Measurements from ENCODE around the gene THBS1.

The THBS1 gene

DNA sequence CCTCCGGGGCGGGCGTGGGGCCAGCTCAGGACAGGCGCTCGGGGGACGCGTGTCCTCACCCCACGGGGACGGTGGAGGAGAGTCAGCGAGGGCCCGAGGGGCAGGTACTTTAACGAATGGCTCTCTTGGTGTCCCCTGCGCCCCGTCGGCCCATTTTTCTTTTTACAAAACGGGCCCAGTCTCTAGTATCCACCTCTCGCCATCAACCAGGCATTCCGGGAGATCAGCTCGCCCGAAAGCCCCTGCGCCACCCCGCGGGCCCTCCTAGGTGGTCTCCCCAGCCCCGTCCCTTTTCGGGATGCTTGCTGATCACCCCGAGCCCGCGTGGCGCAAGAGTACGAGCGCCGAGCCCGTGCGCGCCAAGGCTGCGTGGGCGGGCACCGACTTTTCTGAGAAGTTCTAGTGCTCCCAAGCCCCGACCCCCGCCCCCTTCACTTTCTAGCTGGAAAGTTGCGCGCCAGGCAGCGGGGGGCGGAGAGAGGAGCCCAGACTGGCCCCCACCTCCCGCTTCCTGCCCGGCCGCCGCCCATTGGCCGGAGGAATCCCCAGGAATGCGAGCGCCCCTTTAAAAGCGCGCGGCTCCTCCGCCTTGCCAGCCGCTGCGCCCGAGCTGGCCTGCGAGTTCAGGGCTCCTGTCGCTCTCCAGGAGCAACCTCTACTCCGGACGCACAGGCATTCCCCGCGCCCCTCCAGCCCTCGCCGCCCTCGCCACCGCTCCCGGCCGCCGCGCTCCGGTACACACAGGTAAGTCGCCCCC is at the start of gene THBS1:
Gene THBS1, plus strand, starts transcription at position 595 of the 757 bp plus-strand sequence. CDS start 779 bp downstream, outside the sequence.
- no peak for DNase-seq

DNA sequence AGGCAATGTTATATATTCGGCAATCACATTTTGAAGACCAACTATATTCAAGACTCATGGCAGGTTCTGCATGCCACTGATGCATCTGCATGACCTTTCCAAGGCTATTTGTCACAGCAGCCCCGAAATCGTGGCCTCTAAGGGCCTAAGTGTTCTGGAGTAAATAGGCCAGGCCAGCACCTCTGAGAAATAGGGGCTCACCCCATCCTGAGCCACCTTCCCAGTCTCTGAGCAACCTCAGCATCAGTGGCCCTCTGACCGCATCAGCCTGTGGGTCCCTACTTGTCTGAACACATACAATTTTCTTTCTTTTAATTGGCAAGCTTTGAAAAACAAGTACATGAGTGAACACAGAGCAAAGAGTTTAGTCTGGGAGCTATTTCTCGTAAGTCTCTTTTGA is 45.9 kb upstream of the THBS1 start:
- DNase-seq = no peak

DNA sequence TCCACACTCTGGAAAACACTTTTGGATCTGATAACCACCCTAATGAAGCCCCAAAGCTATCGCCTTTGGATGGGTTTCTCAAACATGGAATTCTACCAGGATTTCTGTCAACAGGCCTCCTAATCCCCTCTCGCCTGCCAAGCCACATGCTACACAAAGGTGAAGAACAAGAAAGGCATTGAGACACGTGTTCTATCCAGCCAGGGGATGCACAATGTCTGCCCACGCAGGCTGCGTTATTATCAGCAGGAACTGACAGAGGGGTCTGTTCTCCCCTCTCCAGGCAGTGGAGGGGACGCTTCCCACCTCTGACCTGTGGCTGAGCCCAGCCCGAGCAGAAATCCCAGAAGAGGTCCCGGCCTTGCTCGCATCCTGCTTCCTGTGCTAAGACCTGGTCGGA is 45.4 kb upstream of the THBS1 start:
- DNase-seq = no peak

DNA sequence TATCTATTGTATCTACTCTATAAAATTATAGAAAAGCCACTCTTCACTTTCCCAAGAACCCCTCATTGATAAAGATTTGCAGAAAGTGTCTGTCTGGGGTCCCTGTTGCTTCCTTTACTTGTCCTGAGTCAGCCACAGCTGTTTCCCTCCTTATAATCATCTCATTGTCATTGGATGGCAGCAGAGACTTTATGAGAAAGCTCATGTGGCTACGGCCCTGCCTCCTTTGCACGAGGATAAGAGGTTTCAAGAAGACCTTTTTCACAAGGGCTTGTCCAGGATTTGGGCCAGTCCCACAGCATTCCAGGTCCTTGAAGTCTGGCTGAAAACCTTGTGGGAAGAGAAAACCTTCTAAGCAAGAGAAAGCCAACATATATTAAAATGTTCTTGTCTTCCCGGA is 41.9 kb upstream of the THBS1 start:
- no peak for DNase-seq

DNA sequence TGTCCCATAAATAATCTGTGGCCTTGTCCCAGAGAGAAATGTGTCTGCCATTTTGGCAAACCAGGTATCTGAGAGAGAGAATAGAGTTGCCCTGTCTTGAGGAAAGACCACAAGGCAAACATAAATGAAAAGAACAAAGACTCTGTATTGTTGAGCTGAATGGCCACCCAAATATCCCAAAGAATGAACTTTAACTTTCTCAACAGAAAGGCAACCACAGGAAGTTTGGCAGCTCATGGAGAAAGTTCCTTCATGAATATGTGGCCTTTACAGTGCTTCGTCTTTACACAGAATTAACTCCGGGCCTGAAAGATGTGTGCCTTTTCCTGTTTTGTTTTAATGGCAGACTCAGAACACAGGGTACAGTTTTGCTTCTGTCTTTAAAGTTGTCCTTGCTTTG is 41.4 kb upstream of the THBS1 start:
- no peak for DNase-seq

DNA sequence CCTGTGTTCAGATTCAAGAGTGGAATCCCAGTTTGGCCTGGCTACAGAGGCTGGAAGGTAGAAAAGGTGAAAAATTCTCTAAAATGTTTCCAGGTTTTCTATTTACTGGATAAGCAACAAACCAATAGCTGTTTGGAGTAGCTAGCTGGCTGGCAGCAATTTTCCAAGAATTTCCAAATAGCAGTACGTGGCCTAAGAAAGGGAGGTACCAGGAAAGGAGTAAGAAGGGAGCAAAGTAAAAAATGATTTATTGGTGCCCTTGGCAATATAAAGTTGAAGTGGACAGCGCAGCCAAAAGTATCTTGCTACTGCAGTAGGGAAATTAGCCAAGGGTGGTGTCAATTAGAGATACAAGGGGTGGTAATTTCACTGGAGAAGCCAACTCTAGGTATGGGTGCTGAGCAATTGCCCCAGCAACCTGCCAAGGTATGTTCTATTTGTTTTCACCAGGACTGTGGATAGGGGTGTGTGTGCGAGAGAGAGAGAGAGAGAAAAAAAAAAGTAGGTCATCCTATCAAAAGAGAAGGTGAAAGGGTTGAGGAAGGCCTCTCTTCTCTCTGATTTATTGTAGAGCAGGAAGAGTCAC is 40.8 kb upstream of the THBS1 start:
- DNase-seq = no peak

DNA sequence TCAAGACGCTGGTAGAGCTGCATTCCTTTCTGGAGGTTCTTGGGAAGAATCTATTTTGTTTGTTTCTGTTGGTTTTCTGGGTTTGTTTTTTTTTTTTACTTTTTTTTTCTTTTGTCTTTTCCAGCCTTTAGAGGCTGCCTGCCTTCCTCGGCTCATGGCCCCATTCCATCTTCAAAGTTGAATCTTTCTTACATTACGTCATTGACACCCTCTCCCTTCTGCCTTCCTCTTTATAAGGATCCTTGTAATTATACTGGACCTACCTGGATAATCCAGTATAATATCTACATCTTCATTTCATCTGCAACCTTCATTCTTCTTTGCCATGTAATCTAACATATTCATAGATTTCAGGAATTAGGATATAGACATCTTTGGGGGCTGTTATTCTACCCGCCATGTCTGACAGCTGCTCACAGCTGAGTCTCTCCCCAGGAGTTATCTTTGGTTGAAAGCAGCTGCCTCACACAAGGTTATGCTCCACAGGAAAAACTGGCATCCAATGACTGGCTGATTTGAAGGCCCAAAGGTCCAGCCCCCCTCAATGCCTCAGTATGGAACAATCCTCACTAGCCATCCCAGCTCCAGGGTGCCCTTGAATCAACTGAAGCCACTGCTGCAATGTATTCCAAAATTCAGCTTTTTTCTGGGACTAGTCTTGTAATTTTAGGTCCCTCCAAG is 38.4 kb upstream of the THBS1 start:
- no peak for DNase-seq

DNA sequence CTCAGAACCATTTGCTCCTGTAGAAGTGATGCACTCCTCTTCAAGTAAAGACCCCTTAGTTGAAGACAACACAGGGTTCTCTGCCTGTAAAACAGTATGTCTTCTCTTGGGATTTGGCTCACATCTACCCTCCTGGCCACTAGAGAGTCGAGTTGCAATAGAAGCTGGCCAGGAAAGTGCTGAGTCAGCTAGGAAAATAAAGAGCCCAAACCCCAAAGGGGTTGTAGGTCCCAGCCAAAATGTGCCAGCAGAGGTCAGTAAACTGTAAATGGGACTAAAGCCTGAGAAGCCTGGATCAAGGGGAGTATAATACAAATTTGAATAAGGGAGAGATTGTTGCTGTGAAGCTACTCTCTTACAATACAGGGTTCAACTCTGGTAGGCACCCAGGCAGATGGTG is 37.2 kb upstream of the THBS1 start:
- DNase-seq = no peak

DNA sequence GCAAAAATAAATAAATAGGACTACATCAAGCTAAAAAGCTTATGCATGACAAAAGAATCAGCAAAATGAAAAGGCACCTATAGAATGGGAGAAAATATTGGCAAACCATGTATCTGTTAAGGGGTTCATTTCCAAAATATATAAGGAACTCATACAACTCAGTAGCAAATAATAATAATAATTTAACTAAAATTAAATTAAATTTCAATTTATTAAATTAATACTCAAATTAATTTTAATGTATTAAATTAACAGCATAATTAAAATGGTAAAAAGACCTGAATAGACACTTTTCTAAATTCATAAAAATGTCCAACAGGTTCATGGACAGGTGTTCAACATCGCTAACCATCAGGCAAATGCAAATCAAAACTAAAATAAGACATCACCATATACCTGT is 34.0 kb upstream of the THBS1 start:
- DNase-seq = no peak

DNA sequence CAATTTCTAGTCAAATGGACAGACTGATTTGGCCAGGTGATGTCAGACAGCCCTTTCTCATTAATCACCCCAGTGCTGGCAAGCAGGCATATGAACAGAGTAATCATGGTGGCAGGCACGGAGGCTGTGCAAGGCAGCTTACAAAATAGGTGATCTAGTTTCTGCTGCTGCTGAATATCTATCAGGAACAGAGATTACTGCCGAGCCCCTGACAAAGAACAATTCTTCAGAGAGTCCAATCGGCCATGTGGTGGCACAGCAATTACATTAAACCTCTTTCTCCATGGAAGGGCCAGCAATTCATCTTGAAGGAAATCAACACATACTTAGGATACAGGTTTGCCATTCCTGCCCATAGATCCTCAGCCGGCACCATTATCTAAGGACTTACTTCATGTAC is 32.3 kb upstream of the THBS1 start:
- DNase-seq = no peak

DNA sequence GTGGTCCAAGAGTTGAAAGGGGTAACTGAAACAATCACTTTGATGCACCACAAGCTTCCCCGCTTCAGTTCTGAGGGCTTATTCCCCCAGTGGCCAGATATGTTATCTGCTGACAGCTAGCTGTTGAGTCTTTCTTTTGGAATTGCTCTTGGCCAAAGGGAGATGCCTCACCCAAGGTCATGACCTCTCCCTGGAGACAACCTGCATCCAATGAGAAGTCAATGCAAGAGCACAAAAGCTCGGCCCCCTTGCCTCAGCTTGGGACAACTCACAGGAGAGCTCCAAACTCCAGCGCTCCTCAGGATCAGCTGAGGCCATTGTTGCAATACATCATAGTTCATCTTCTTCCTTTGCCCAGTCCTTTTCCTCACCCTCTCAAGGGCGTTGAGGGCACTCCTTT is 31.0 kb upstream of the THBS1 start:
- DNase-seq = no peak

DNA sequence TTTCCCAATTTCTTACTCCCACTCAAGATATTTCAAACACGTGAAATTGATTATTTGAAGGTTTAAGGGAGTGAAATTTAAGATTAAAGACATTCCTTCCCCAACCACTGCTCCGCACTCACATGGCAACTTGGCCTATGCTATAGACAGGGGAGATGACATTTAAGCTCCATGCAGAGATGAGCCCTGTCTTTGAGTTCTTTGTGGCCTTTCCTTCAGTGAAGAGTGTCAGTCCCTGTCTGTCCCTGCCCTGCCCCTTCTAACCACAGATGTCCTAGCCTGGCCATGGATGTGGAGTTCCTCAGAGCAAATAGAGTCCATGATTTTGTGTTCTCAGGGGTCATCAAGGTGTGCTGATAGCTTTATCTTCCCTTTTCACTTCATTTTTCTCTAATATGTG is 29.4 kb upstream of the THBS1 start:
- no peak for DNase-seq

DNA sequence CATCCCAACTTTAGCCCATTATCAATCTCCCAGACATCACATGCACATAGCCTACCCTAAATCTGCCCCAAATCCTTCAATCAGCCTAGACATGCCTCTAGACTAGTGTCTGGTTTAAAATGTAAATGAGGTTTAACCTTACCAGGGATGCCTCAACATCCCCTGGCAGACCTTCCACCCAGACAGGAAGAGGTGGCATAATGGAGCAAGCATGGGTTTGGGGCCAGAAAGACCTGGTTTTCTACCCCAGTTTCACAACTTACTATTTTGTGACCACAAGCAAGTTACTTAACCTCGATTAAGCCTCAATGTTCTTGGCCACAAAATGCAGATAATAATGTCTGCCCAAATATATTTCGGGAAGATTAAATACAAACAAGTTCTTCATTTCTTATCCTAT is 28.3 kb upstream of the THBS1 start:
- no peak for DNase-seq

DNA sequence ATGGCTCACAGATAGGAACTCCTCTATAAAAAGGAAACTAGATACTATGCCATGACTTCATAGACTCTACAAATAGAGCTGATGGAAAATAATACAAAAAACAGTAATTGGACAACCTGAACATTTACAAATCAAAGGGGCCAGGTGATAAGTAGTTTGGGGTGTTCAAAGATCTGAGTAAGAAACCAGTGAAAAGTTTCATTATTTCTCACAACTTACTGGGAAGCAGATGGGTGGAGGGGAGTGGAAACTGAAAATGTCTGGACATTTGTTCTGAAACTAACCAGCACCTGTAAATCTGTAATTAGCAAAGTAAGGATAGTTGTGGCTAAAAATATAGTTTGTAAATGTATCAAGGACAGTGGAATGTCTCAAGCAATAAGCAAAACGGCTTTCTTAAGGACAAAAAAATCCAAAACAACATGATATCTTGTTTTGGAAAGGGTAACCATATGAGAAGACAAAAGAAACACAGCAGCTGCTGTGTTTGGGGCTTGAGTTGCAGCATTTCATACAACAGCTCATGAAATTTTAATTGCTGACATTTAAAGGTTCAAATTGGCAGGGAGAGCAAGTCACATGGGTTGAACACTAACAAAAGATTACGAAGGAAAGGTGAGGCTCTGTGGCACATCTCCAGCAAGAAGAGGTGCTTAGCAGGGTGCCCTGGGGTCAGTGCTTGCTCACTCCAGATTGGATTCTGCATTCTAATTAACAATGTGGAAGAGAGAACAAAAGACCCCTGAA is 26.8 kb upstream of the THBS1 start:
- DNase-seq = peak; percentile 49

DNA sequence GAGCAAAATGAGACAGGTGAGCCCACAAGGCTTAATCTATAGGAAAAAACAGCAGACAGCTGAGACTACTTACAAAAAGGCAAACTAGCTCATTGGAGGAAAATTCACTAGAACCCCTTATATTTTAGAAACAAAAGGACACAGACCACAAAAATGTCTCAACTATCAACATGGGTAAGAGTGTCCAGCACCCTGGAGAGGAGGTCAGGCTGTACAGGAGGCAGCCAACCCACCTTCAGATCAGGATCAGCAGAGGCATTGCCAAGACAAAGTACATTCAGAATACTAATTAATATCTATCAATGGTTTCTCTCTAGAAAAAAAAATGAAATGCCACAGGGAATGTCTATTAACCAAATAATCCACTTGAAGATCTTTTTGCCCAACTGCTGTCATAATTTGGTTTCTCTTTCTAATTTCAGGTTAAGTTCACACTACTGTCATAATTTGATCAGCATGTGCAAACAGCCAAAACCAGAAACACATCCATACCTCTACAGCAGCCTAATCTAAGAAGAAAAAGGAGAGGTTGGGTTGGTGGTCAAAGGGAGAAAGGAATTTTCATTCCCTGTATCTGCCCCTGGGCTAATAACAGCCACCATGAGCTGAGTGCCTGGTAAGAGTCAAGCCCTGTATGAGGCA is 26.0 kb upstream of the THBS1 start:
- no peak for DNase-seq

DNA sequence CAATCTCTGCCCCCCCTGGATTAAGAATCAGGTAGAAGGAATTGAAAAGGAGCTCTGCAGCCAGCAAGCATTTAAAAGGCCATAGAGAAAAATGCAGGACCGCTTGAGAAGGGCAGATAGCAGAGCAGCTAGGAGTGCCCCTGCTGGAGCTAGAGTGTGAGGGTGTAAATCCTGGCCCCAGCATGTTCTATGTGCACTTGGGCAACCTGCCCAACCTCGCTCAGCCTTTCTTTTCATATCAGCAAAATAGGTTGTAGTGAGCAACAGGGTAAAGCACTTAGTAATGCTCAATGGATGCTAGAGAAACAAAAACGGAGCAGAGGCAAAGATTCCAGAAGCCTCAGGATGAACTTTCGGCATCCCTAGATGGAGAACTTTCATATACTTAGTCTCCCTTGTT is 25.0 kb upstream of the THBS1 start:
- DNase-seq = no peak

DNA sequence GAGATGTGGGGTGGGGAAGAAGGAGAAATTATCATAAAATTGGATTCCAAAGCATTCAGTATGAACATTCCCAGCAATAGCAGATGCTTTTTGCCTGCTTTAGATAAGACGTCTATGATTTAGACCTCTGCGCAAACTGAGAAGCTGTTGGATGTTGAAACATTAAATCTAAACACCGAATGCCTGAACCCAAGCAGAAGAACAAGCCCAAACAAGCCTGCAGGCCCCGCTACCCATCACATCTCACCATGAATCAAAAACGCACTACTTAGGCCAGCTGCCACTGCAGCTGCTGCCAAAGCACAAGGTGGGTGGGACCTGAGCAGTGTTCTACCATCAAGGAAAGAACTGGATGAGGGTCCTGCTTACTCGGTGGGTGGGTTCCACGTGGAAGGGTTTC is 24.4 kb upstream of the THBS1 start:
- DNase-seq = no peak

DNA sequence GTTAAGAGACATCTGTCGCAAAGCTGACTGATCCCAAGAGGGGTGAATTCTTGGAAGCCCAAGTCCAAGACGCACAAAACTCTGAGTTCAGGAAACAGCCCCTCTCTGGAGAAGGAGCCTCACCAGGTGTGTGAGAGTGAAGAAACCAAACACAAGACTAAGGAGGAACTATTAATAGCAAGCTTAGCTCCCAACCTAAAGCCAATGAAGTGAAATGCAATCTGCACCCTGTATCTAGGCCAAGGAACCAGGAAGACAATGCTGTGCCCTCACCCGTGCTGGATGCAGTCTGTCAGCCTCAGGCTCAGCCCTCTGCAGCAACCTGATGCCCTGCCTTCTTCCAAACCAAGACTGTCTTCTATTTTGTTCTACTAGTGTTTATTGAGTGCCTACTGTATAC is 22.5 kb upstream of the THBS1 start:
- DNase-seq = no peak

DNA sequence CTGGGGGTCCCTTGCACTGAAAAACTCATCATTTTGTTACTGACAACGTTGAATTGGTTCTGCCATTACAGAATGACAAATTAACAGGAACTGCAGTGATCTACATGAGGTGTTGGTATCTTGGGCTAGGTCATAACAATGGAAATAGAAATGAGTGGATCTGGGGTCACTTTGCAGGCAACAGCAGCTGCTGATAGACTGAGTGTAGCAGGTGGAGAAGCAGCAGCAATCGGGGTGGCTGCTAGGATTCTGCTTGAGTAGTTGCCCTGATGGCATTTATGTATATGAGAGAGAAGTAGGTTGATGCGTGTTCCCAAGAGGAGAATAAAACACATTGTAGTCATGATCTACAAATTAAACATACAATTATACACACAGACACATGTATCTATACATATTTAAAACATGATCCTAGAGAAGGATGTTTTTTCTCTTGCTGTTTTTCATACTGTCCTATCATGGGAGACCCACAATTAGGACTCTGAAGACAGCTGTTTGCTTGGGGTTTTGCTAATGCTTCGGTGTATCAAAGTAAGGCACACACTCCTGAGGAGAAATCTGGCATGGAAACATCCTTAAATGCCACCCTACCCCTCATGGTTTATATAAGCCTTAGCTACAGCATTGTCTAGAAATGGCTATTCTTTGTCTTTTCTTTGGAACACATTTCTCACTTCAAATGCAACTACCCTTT is 15.8 kb upstream of the THBS1 start:
- DNase-seq = no peak

DNA sequence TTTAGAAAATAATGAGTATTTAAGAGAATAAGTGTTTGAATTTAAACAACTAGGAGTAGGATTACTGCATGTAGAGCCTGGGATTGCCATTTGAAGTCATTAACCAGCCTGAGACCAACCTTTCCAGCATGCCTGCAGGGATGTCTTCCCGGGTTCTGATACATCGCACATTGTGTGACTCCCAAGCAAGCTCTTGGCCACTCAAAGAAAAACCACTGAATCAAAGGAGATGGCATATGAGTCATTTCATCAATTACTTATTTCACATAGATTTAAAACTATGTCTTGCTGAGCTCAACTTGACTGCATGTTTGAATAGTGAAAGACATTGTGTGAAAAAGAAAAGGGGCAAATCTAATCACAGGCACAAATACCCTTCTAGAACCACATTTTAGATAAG is 15.0 kb upstream of the THBS1 start:
- no peak for DNase-seq

DNA sequence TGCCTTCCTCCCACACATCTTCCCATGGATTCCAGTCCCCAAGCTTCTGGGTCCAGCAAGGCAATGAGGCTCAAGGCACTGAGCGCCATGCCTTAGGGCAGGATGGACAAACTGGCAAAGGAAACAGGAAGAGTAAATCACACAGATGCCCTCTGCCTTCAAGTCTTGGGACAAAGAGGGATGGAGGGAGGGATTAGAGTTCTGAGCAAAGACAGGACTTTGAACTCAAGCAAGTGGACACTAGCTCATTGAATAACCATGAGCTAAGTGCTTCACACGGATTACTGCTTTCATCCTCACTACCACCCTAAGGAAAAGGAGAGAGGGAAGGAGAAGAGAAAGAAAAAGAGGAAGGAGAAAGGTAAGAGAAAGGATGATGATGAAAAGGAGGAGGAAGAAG is 7.6 kb upstream of the THBS1 start:
- no peak for DNase-seq

DNA sequence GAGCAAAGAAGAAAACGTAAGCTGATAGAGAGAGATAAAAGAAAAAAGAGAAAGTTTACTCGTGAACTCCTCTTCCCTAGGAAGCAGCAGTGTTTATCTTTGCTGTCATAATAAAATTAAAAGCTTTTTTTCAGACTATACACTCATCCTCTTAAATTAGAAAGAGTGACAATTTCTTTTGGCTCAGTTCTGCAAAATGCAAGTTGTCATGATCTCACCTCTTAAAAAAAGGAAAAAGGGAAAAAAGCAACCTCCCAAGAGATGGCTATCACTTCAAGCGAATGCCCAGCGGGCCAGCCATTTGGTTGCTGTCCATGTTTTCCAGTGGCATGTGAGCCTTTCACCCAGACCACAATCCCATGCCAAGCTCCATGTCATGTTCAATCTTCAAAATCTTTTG is 7.0 kb upstream of the THBS1 start:
- no peak for DNase-seq

DNA sequence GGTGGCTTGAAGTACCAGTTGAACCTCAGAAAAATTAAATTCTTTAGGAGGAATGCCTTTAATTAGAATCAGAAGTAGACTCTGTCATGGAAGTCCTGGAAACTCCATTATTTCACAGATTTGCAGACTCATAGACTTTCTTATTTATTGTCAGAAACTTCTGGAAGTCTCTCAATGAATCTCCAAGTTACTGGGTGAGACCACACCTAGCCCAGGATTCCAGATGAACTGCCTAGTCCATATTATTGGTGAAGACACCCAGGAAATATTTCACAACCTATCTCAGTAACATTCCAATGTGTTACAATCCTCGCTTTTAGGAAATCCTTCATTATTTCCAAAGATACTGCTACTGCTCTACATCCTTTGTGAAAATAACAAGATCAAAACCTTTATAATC is 6.5 kb upstream of the THBS1 start:
- DNase-seq = no peak
